Type B pancreatic cell (in vitro differentiated cells): ENCODE data around the gene AMELX. TPM values are rescaled to one million over a fixed set of nuclear protein-coding genes. Genes with fewer than 3 reads are reported as not detected.

Experiments
- DNase-seq: peaks from one replicate; pipeline ENCODE4 v3.0.0; 2021; ENCODE audit warnings: mixed read lengths; ENCODE audit not compliant: unreplicated experiment; ENCODE audit errors: extremely low spot score
- H3K27ac Mint-ChIP-seq: 2 replicates; pipeline ENCODE4 v1.8.0; 2021; ENCODE audit warnings: mild to moderate bottlenecking, mixed read lengths
- H3K27me3 Mint-ChIP-seq: 2 replicates; pipeline ENCODE4 v1.8.0; 2021; ENCODE audit warnings: mixed read lengths
- H3K36me3 Mint-ChIP-seq: 2 replicates; pipeline ENCODE4 v1.8.0; 2021; ENCODE audit warnings: mixed read lengths
- H3K4me1 Mint-ChIP-seq: one replicate; pipeline ENCODE4 v1.8.0; 2021; ENCODE audit warnings: mixed read lengths; ENCODE audit not compliant: unreplicated experiment
- H3K4me3 Mint-ChIP-seq: 2 replicates; pipeline ENCODE4 v1.8.0; 2021; ENCODE audit warnings: mild to moderate bottlenecking, mixed read lengths
- H3K9me3 Mint-ChIP-seq: 2 replicates; pipeline ENCODE4 v1.8.0; 2021; ENCODE audit warnings: mixed read lengths
- CTCF ChIP-seq: fragments of 200-600 bp; sonication (generic); conservative IDR thresholded peaks from 2 replicates; pipeline ENCODE4 v1.5.0; 2021; ENCODE audit warnings: antibody characterized with exemption, mild to moderate bottlenecking
- microRNA-seq: library from miRNA; unstranded; fragments of <30 nt; microRNA quantifications from one replicate; pipeline ENCODE4, GENCODE V29; 2020
- total RNA-seq: library from RNA; stranded (reverse); gene quantifications from 2 replicates; pipeline ENCODE4 v1.2.1, GENCODE V29; 2021; ENCODE audit warnings: low replicate concordance

Gene AMELX
- total RNA-seq, 1 donor from 2014 or later = not detected

- no peak for DNase-seq
- no peak overlapping the region for H3K27ac Mint-ChIP-seq
- H3K4me1 Mint-ChIP-seq = no peaks in the 10 kb centered on the region
- TF ChIP-seq CTCF = no peak
- H3K4me3 Mint-ChIP-seq = no peak overlapping the region
- H3K27me3 Mint-ChIP-seq = no peaks in the 10 kb centered on the region
- no peaks in the 10 kb centered on the region for H3K9me3 Mint-ChIP-seq
- H3K36me3 Mint-ChIP-seq = no peaks in the 10 kb centered on the region
Measured at GRCh38 chrX:11349020-11349419, 55.8 kb downstream of the AMELX start.

GRCh38 chrX:11349661-11350337, 56.6 kb downstream of the AMELX start:
- Mint-ChIP-seq H3K4me1 (no peaks in the 10 kb centered on the region), H3K4me3 (no peak overlapping the region), H3K9me3 (no peaks in the 10 kb centered on the region), H3K27ac (no peak overlapping the region), H3K27me3 (no peaks in the 10 kb centered on the region), H3K36me3 (no peaks in the 10 kb centered on the region)
- TF ChIP-seq CTCF = no peak
- DNase-seq = no peak

Small RNA genes within 50 kb of the gene (microRNA-seq; reads per million reads assigned to microRNA genes)
- 3.9 reads per million, percentile 13 among the genes with 10 or more reads in this experiment for gene MIR548AX

Other genes with a start within 250 kb of the AMELX start
- gene HCCS, start 182.1 kb upstream of the AMELX start, total RNA-seq = 28.0 and 39.7 TPM in 2 replicates